Gastroesophageal sphincter (tissue), 4 donors: ENCODE data around the gene NISCH. TPM values are rescaled to one million over a fixed set of nuclear protein-coding genes. Genes with fewer than 3 reads are reported as not detected.

ENCODE experiments used
- ATAC-seq: fragments of 150-250 bp; one replicate; pipeline ENCODE4 v1.9.1; 2016; ENCODE audit warnings: mild to moderate bottlenecking, moderate library complexity
- H3K27ac ChIP-seq, 4 donors: fragments of 200-600 bp; sonication (generic) in 3 of 4; 1 replicate in 3 of 4; 2 replicates in 1 of 4; pipeline ENCODE4 v1.5.1; 2016 to 2019
- H3K27me3 ChIP-seq: fragments of 200-600 bp; sonication (generic); one replicate; pipeline ENCODE4 v1.5.1; 2019
- H3K36me3 ChIP-seq, 2 donors: fragments of 200-600 bp; sonication (generic); one replicate each; pipeline ENCODE4 v1.5.1; 2019; ENCODE audit warnings: control low read depth in 1 of 2
- H3K4me1 ChIP-seq, 3 donors: fragments of 200-600 bp; sonication (generic); 1 replicate in 2 of 3; 2 replicates in 1 of 3; pipeline ENCODE4 v1.5.1; 2016 to 2019; ENCODE audit warnings: control low read depth in 2 of 3
- H3K4me3 ChIP-seq, 2 donors: fragments of 200-600 bp; sonication (generic); one replicate each; pipeline ENCODE4 v1.5.1; 2019; ENCODE audit warnings: mild to moderate bottlenecking in 1 of 2, moderate library complexity in 1 of 2
- H3K9me3 ChIP-seq, 3 donors: fragments of 200-600 bp; sonication (generic); one replicate each; pipeline ENCODE4 v1.5.1; 2017 to 2019; ENCODE audit warnings: control low read depth in 2 of 3
- EP300 ChIP-seq: sonication (generic); formaldehyde crosslinking; IDR thresholded peaks from one replicate; pipeline ENCODE4 v1.6.1; 2017; ENCODE audit warnings: antibody characterized with exemption, mild to moderate bottlenecking
- POLR2A ChIP-seq, 2 donors: fragments of 450-650 bp; IDR thresholded peaks; one replicate each; pipeline ENCODE4 v1.6.1; 2017; ENCODE audit warnings: antibody characterized with exemption in 2 of 2, mild to moderate bottlenecking in 2 of 2, moderate library complexity in 1 of 2
- POLR2AphosphoS5 ChIP-seq: sonication (generic); formaldehyde crosslinking; IDR thresholded peaks from one replicate; pipeline ENCODE4 v1.6.1; 2017; ENCODE audit warnings: antibody characterized with exemption
- WGBS, 2 donors: methylation state at CpG; one replicate each; pipeline ENCODE4 v1.1.5; 2018; ENCODE audit warnings: low coverage in 1 of 2; 5-methylcytosine and 5-hydroxymethylcytosine counted together
- total RNA-seq, 4 donors: library from RNA; depleted of rRNA; stranded (reverse); fragments of >200 nt; gene quantifications; one replicate each; pipeline ENCODE4 v1.1.0, GENCODE V29; 2016
- TF ChIP-seq, protein P1 (sequence below), 4 experiments: fragments of 200-600 bp in 2 of 4; fragments of 450-650 bp in 2 of 4; sonication (generic) in 1 of 4; IDR thresholded peaks; one replicate each; pipeline ENCODE4 v1.5.1; 2017 to 2019; ENCODE audit warnings: antibody characterized with exemption in 4 of 4, mild to moderate bottlenecking in 2 of 4, moderate library complexity in 2 of 4

The NISCH gene
- total RNA-seq, 4 donors from 2014 or later: 56.7 to 95.9 (median 78.9) TPM

GRCh38 chr3:52533623-52534280, 78.3 kb downstream of the NISCH start, which contains the start of gene NT5DC2:
TSS of gene NT5DC2 (minus strand) at chr3:52533857. CDS start at chr3:52533737, 120 bp downstream.
- peak; percentile 68 for ATAC-seq
- H3K36me3 ChIP-seq: peaks cover 0 to 3% of the 10 kb centered on the region in 2 donors
- peak within 1 kb of the TSS; percentile 74 to 75 for H3K4me3 ChIP-seq
- peak within 1 kb of the TSS; percentile 75 to 95 (median 94) for H3K27ac ChIP-seq
- no peaks in the 10 kb centered on the region for H3K9me3 ChIP-seq
- WGBS, 2 donors: no CpG with 5 or more reads among the region's 91 CpGs
- peaks cover 5 to 89% (median 55%) of the 10 kb centered on the region in 3 donors for H3K4me1 ChIP-seq
- TF ChIP-seq EP300 (no peak), POLR2A (IDR thresholded peaks at IDR 0.05) (peak in 1 of 2 donors; percentile 23), POLR2AphosphoS5 (no peak)
- TF ChIP-seq, protein P1, sequence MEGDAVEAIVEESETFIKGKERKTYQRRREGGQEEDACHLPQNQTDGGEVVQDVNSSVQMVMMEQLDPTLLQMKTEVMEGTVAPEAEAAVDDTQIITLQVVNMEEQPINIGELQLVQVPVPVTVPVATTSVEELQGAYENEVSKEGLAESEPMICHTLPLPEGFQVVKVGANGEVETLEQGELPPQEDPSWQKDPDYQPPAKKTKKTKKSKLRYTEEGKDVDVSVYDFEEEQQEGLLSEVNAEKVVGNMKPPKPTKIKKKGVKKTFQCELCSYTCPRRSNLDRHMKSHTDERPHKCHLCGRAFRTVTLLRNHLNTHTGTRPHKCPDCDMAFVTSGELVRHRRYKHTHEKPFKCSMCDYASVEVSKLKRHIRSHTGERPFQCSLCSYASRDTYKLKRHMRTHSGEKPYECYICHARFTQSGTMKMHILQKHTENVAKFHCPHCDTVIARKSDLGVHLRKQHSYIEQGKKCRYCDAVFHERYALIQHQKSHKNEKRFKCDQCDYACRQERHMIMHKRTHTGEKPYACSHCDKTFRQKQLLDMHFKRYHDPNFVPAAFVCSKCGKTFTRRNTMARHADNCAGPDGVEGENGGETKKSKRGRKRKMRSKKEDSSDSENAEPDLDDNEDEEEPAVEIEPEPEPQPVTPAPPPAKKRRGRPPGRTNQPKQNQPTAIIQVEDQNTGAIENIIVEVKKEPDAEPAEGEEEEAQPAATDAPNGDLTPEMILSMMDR (IDR thresholded peaks at IDR 0.05): peak in 1 of 4 experiments; percentile 45
- H3K27me3 ChIP-seq: no peaks in the 10 kb centered on the region

DNA sequence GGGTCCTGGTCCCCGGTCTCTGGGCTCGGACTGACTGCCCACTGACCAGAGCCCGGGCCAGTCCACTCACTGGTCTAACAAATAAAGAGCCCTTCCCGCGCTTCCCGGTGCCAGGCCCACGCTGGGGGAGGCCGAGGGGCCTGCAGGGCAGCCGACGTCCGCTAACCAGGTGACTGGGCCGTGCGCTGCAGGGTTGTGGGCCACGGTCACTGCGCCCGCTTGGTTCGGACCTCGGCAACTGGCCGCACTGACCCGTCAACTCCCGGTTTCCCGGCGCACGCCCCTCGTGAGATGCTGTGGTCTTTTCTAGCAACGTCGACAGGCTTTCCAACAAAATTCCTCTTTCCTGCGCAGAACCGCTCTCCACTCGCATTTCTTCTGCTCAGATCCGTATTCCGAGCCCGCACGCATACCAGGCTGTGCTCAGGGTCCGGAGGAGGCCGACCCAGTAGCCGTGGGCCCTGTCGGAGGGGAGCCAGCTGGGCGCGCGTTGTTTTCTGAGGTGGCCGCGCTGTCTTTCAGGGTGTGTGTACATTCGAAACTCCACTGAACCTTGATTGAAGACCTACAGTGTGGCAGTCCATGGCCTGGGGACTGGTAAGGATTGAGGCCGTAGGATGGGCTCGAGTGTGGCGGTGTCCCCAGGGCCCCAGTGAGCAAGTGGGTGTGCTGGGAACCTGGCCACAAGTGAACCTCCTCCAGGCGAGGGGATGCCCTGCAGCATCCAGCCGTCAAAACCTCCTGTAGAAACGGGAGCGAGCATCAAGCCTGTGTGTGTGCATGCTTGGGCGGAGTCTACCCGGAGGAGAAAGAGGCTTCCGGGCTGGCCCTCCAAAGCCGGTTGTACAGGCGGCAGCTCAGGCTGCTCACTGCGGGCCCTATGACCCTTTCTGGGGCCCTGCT, 79.1 kb downstream of the NISCH start:
- Histone ChIP-seq H3K36me3 (no peaks in the 10 kb centered on the region), H3K4me1 (peaks cover 3 to 89% (median 55%) of the 10 kb centered on the region in 3 donors)
- no peak for ATAC-seq

DNA sequence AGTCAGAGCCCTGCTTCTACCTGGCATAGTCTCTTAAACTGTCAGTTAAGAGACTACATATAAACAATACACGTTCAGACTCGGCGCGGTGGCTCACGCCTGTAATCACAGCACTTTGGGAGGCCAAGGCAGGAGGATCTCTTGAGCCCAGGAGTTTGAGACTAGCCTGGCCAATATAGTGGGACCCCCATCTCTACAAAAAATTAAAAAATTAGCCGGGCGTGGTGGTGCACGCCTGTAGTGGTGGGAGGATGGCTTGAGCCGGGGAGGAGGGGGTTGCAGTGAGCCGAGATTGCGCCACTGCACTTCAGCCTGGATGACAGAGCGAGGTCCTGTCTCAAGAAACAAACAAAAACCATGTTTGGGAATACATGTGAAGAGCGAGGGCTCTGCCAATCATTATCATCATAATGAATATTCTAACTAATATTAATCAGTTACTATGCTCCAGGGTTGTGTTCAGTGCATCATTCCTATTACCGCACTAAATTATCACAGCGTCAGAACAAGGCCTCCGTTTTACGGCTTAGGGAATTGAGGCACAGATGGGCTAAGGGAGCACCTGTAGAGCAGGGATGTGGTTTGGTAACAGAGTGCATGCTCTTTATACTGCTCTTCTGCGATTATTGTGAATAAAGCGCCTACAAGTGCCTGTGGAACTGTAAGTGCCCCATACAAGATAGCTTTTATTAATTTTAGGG, 80.2 kb downstream of the NISCH start:
- Histone ChIP-seq H3K4me3 (peak overlapping the region in 1 of 2 donors; percentile 77), H3K9me3 (no peaks in the 10 kb centered on the region), H3K36me3 (no peaks in the 10 kb centered on the region), H3K27me3 (no peaks in the 10 kb centered on the region), H3K4me1 (peaks cover 0 to 88% (median 45%) of the 10 kb centered on the region in 3 donors), H3K27ac (peak overlapping the region in 3 of 4 donors; percentile 93 to 95 (median 94))
- TF ChIP-seq POLR2A (IDR thresholded peaks at IDR 0.05): no peak
- no peak for TF ChIP-seq POLR2AphosphoS5
- TF ChIP-seq, protein P1 (IDR thresholded peaks at IDR 0.05): no peak
- TF ChIP-seq EP300: no peak
- 75 to 84% methylated on average over 10 to 14 of the region's 19 CpGs for WGBS, 2 donors
- no peak for ATAC-seq

More for the DNA sequence above, 79.1 kb downstream of the NISCH start:
- Histone ChIP-seq H3K27me3 (no peaks in the 10 kb centered on the region), H3K9me3 (no peaks in the 10 kb centered on the region), H3K27ac (peak overlapping the region; percentile 75 to 95 (median 94)), H3K4me3 (peak overlapping the region; percentile 67 to 74)
- 27% methylated on average over 9 of the region's 57 CpGs; no CpG with 5 or more reads in 1 of the 2 donors for WGBS, 2 donors
- TF ChIP-seq EP300 (no peak), POLR2A (IDR thresholded peaks at IDR 0.05) (no peak), POLR2AphosphoS5 (no peak)
- TF ChIP-seq, protein P1 (IDR thresholded peaks at IDR 0.05): no peak

DNA sequence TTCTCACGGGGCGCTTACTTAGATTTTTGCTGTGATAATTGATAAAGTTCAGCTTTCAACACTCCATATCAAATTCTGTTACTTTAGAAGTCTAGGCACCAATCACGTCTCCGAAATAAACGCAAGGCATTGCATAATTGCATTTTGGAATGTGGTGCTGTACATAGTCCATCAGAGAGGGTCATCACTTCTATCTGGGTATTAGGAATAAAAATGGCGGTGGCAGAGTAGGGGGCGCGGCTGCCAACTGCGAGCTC, 80.6 kb downstream of the NISCH start:
- no peak for ATAC-seq
- peaks cover 0 to 3% of the 10 kb centered on the region in 2 donors for H3K36me3 ChIP-seq
- TF ChIP-seq POLR2AphosphoS5 (no peak), POLR2A (IDR thresholded peaks at IDR 0.05) (no peak), EP300 (no peak)
- TF ChIP-seq, protein P1 (IDR thresholded peaks at IDR 0.05): no peak
- peaks cover 0 to 84% (median 40%) of the 10 kb centered on the region in 3 donors for H3K4me1 ChIP-seq
- H3K9me3 ChIP-seq: no peaks in the 10 kb centered on the region
- peak overlapping the region in 1 of 2 donors; percentile 77 for H3K4me3 ChIP-seq
- H3K27me3 ChIP-seq: no peaks in the 10 kb centered on the region
- H3K27ac ChIP-seq: peak overlapping the region in 3 of 4 donors; percentile 93 to 95 (median 94)
- 14 to 41% methylated on average over 2 to 9 of the region's 9 CpGs for WGBS, 2 donors
